Measurements from ENCODE around the gene SH3GL1. TPM values are rescaled to one million over a fixed set of nuclear protein-coding genes. Genes with fewer than 3 reads are reported as not detected.

SH3GL1 gene
- total RNA-seq, 1 experiment from 2014 or later, result 60.0 TPM

DNA sequence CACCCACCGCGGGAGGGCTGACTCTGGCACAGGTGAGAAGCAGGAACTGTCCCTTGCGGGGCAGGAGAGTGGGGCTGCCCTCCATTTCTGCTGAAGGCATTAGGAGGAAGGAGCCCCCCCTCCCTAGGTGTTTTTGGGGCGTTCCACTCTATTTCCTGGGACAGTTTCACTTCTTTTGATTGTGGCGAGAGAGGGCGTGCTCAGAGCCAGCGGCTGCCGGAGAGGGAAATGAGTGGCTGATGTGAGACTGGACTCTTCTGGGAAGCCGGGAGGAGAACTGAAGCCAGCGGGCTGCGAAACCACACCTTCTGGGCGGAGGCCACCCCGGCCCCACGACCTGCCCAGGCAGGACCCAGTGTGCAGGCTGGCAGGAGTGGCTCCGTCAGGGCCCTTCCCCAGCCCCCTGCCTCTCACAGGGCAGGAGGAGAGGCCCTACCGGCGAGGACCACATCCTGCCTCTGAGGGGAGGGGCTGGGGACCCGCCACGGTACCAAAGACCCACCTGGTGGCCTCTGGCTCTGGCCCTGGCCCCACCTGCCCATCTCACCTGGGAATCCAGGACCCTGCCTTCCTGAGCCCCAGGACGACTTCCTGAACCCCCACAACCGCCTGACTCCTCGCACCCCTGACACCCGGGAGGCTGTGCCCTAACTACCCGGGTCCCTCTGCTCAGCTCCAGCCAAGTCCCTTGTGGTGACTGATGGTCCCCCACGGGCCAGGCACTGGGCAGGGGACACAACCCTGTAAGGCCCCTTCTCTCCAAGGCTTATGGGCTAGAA, 31.0 kb downstream of the SH3GL1 start:
- H3K4me1 ChIP-seq, result peaks cover 9% of the 10 kb centered on the region
- H3K27ac ChIP-seq, result no peak overlapping the region
- H3K9me3 ChIP-seq (replicated peaks), result no peaks in the 10 kb centered on the region
- H3K4me3 ChIP-seq, result no peak overlapping the region
- no peaks in the 10 kb centered on the region for H3K27me3 ChIP-seq
- no peaks in the 10 kb centered on the region; the same call in none of the 2 replicates for H3K36me3 ChIP-seq
- DNase-seq, result no peak

GRCh38 chr19:4368128-4368820, 32.1 kb downstream of the SH3GL1 start:
- Histone ChIP-seq H3K27ac (no peak overlapping the region), H3K36me3 (no peaks in the 10 kb centered on the region; the same call in none of the 2 replicates), H3K4me3 (no peak overlapping the region), H3K27me3 (no peaks in the 10 kb centered on the region), H3K9me3 (replicated peaks) (no peaks in the 10 kb centered on the region), H3K4me1 (peaks cover 6% of the 10 kb centered on the region; the same call in 1 of the 2 replicates)
- DNase-seq, result no peak

GRCh38 chr19:4367781-4368127, 32.6 kb downstream of the SH3GL1 start:
- no peaks in the 10 kb centered on the region for H3K27me3 ChIP-seq
- no peak overlapping the region for H3K27ac ChIP-seq
- H3K4me3 ChIP-seq, result no peak overlapping the region
- peaks cover 6% of the 10 kb centered on the region; the same call in 1 of the 2 replicates for H3K4me1 ChIP-seq
- DNase-seq, result no peak
- no peaks in the 10 kb centered on the region for H3K9me3 ChIP-seq (replicated peaks)
- H3K36me3 ChIP-seq, result no peaks in the 10 kb centered on the region; the same call in none of the 2 replicates

- DNase-seq, result no peak
- Histone ChIP-seq H3K36me3 (peaks cover 2% of the 10 kb centered on the region), H3K4me3 (no peak overlapping the region), H3K9me3 (replicated peaks) (no peaks in the 10 kb centered on the region), H3K27ac (no peak overlapping the region), H3K4me1 (peaks cover 6% of the 10 kb centered on the region; the same call in 1 of the 2 replicates), H3K27me3 (no peaks in the 10 kb centered on the region)
These were observed 33.0 kb downstream of the SH3GL1 start for GRCh38 chr19:4367336-4367723.

DNA sequence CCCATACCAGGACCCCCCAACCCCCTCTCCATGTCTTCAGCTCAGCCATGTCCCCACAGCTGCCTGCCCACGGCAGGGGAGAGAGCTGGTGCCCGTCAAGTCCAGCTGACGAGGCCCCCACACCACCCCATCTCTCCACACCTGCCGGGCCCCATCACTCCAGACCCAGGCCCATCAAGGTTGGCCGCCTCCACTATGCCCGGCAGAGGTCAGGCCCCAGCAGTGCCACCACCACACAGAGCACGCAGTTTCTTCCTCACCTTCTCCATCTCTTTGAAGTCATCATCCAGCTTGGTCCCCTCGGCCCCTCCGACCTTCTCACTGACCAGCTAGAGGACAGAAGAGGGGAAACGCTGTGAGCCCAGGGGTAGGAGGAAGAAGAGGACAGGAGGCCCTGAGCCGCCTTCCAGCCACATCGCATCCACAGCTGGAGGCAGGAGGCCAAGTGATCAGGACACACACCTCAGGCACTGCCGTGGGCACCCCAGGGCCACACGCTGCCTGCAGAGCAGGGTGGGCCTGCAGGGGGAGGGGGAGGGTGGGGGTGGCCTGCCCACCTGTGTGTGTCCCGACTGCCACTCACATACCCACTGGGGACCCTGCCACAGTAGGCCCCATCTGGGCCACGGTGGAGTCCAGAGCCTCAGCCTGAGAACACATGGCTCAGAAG, 33.5 kb downstream of the SH3GL1 start:
- Histone ChIP-seq H3K4me1 (peaks cover 6% of the 10 kb centered on the region; the same call in 1 of the 2 replicates), H3K27me3 (no peaks in the 10 kb centered on the region), H3K27ac (no peak overlapping the region), H3K36me3 (peaks cover 8% of the 10 kb centered on the region), H3K4me3 (no peak overlapping the region), H3K9me3 (replicated peaks) (no peaks in the 10 kb centered on the region)
- DNase-seq, result no peak

DNA sequence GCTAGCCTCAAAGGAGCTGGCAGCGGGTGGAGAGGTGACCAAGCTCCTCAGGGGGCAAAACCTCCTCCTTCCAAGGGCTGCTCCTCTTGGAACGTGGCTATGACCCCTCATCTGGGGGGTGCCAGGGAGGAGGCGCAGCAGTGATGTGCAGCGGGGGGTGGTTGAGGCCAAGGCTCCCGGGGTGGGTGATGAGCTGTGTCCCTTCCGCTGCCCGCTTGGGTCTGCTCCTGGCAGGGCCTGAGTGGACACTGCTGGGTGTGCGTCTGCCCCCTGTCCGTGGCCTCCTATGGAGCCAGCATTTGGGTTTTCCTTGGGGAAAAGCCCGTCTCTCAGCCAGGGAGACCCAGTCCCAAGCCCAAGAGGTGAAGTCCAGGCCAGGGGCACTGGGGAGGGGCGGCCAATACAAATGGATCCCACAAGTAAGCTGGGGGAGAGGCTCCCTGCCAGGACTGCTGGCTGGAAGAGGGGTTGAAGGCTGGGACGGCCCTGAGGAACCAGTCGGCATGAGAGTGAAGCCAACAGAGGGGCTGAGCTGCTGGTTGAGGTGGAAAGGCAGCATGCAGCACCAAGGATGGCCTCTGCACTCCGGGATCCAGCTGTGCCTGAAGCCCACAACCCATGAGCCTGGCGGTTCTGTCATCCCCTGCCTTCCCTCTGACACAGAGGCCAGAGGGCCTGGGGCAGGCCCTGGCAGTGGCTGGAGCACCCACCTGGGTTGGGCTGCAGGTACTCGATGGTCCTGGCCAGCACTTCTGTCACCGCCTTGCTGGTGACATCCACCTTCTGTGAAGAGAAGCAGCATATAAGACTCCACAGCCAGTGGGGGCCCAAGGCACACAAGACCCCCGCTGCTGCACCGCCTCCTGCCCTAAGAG, 34.3 kb downstream of the SH3GL1 start:
- Histone ChIP-seq H3K4me1 (peaks cover 6% of the 10 kb centered on the region; the same call in 1 of the 2 replicates), H3K4me3 (no peak overlapping the region), H3K36me3 (peaks cover 8% of the 10 kb centered on the region), H3K27ac (no peak overlapping the region), H3K9me3 (replicated peaks) (no peaks in the 10 kb centered on the region), H3K27me3 (no peaks in the 10 kb centered on the region)
- no peak for DNase-seq

DNA sequence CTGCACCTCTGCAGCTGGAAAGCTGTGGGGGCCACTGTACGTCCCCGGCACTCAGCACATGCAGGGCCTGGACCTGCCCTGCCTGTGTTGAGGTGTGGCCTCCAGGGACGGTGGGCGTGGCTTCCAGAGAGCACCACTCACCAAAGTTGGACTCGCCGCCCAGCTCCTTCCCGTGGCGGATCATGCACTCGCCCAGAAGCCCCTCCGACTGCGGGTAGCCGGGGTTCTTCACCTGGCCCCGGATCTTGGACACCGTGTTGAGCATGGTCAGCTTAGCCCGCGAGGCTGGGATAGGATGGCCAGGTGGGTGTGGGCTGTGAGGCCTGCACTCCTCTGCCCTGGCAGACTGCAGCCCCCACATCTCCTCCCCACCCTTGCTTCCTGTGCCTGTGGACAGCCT, 35.0 kb downstream of the SH3GL1 start:
- Histone ChIP-seq H3K4me3 (no peak overlapping the region), H3K36me3 (peaks cover 8% of the 10 kb centered on the region), H3K4me1 (peaks cover 6% of the 10 kb centered on the region; the same call in 1 of the 2 replicates), H3K9me3 (replicated peaks) (no peaks in the 10 kb centered on the region), H3K27me3 (no peaks in the 10 kb centered on the region), H3K27ac (no peak overlapping the region)
- DNase-seq, result no peak

DNA sequence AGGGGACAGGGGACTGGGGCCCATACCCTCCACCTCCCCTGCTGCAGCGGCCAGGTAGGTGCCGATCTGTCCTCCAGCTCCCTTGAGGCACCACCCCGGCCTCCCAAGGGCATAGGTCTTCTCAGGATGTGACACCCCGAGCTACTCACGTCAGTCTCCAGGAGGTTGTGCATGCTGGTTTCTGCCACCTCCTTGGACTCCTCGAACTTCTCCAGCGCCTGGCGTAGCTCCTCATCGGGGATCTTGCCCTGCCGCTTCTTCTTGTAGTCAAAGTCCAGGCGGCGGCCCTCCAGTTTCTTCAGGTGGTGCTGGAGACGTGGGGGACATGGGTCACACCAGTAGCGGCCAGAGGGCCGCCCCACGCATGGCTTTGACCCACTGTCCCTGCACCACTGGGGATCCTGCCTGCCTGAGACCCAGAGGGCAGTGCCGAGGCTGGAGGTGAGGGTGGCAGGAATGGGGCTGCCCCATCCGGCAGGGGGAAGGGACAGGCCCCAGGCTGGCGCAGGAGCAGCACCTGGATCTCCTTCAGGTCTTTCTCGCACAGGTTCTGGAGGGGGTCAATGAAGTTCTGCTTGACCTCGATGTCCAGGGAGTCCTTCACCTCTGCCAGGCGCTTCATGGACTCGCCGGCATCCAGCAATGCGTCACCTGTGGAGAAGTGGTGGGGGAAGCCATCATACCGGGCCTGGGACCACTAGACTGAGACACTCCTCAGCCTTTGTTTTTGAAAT, 36.6 kb downstream of the SH3GL1 start:
- H3K36me3 ChIP-seq, result peaks cover 13% of the 10 kb centered on the region
- no peak overlapping the region for H3K4me3 ChIP-seq
- H3K9me3 ChIP-seq (replicated peaks), result no peaks in the 10 kb centered on the region
- no peak for DNase-seq
- no peaks in the 10 kb centered on the region for H3K4me1 ChIP-seq
- H3K27ac ChIP-seq, result no peak overlapping the region
- H3K27me3 ChIP-seq, result no peaks in the 10 kb centered on the region

DNA sequence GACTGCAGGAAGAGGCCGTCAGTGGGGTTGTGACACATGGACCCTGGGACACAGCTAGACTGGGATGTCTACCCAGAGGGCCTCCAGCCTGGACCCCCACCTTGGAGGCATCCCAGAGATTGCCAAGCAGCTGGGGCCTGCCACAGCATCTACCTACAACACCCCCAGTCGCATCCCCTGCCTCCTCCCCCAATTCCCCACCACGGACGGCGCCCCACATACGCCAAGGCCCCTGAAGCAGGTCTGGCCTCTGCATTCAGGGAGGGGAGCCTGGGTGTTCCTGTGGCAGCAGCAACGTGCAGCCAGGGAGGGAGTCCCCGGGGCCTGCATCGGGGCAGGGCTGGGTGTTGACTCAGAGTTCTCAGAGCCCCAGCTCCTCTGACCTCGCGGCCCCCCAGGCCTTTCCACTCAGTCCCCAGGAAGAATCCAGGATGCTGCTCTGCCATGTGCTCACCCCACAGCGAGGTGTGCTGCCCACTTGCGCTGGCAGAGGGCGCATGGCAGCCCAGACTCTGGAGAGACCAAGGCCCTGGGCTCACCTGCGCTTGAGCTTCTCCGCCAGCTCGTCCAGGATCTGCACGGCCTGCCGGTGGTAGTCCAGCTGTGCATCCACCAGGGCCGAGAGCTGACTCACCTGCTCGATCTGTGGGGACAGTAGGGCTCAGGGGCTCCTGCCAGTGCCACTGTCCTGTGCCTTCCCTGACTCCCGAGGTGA, 37.4 kb downstream of the SH3GL1 start:
- Histone ChIP-seq H3K4me1 (no peaks in the 10 kb centered on the region), H3K4me3 (no peak overlapping the region), H3K36me3 (peaks cover 13% of the 10 kb centered on the region), H3K27me3 (no peaks in the 10 kb centered on the region), H3K27ac (no peak overlapping the region), H3K9me3 (replicated peaks) (no peaks in the 10 kb centered on the region)
- DNase-seq, result no peak

DNA sequence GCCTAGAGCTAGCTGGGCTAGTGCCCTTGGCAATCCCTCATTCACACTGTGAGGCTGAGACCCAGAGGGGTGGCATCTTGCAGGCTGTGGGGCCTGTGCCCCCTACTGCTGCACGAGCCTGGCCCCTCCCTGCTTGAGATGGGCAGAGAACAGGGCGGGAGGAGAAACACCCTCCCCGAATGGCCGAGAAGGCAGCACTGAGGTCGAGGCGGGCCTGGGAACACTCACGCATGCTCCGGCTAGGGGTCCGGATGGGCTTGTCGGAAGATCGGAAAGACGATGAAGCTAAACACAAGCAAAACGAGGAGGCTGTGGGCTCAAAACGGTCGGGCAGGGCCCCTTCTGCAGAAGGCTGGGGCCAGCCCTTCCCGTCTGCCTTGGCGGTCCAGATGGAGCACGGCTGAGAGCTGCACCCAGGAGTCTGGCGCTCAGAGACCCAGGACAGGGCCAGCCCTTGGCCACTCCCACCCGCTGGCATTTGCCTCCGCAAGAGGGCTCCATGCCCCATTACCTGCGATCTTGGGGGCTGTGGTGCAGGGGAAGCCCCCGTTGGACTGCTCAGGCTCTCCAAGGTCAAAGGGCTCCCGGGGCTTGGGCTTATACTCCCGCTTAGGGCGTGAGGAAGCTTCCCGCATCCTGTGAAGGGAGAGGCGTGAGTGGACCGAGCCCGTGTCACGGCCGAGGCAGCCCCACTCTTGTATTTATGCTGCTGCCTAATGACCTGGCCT, 38.1 kb downstream of the SH3GL1 start:
- Histone ChIP-seq H3K36me3 (peaks cover 13% of the 10 kb centered on the region), H3K4me3 (no peak overlapping the region), H3K27ac (no peak overlapping the region), H3K4me1 (no peaks in the 10 kb centered on the region), H3K27me3 (no peaks in the 10 kb centered on the region), H3K9me3 (replicated peaks) (no peaks in the 10 kb centered on the region)
- no peak for DNase-seq

DNA sequence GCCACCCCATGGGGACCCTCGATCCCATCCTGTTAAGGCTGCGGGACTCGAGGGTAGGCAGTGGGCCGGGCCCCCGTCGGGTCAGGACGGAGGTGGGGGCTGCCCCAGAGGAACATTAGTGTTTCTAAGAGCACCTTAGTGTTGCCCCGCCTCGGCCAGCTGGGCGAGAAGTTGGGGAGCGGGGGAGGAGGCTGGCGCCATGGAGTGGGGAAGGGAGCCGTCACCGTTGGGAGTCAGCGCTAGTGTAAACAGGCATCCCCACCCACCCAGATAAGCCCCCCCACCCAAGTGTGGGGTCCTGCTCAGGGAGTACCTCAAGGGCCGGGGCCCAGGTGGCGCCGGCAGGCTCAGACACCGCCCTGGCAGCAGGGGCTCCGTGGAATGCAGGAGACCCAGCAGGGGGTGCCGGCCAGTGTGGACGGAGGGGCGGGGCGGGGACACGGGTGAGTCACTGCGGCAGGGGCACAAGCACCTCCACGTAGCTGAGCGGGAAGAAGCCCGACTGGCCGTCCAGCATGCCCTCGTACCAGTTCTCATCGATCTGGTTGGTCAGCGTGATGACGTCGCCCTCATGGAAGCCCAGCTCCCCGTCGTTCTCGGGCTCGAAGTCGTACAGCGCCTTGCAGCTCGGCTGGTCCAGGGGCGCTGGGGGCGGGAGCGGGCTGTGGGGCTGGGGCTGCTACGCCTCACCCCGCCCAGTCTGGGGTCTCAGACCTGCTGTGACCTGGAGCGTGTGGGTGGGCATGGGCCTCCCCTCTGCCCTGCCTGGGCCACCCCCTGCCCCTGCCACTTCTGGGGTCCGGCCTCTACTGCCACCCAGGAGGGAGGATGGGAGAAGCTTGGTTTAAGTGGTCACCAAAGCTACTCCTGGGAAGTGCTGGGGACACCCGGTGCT, 38.9 kb downstream of the SH3GL1 start:
- H3K27me3 ChIP-seq, result no peaks in the 10 kb centered on the region
- no peak overlapping the region for H3K4me3 ChIP-seq
- no peaks in the 10 kb centered on the region for H3K9me3 ChIP-seq (replicated peaks)
- H3K36me3 ChIP-seq, result peaks cover 13% of the 10 kb centered on the region
- no peak for DNase-seq
- no peaks in the 10 kb centered on the region for H3K4me1 ChIP-seq
- no peak overlapping the region for H3K27ac ChIP-seq

DNA sequence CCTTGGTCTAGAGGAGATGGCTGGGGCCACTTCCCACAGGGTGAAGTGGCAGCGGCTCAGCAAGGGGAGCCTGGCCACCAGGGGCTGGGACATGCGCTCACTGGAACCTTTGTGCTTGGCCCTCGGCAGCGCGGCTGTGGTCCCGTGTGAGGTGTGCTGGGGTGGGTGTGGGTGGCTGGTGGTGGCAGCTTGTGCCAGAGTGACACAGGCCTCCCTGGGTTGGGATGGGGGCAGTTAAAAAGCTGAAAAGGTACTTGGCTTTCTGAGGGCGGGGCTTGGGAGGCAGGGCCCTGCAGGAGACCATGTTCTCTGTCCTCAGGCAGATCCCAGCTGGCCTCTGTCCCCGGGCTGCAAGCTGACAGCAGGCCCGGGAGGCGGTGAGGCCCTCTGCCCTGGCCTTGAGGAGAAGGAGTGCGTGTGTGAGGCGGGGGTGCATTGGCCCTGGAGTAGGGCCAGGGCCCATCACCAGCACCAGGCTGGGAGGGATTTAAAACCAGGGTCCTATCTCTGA, 39.7 kb downstream of the SH3GL1 start:
- peaks cover 13% of the 10 kb centered on the region for H3K36me3 ChIP-seq
- no peaks in the 10 kb centered on the region for H3K9me3 ChIP-seq (replicated peaks)
- no peak overlapping the region for H3K4me3 ChIP-seq
- H3K27me3 ChIP-seq, result no peaks in the 10 kb centered on the region
- no peak overlapping the region for H3K27ac ChIP-seq
- no peaks in the 10 kb centered on the region for H3K4me1 ChIP-seq
- DNase-seq, result no peak
